GM12865 (cell line): ENCODE results near the gene S100Z.

ENCODE experiments used
- DNase-seq: peaks from one replicate; pipeline ENCODE4 v3.0.0; 2010; ENCODE audit warnings: low read depth
- H3K4me3 ChIP-seq: 2 replicates; pipeline ENCODE4 v1.5.1; 2011; ENCODE audit warnings: mild to moderate bottlenecking, low read depth, low read length, control low read depth
- TF ChIP-seq, protein P1 (sequence below): IDR thresholded peaks from 2 replicates; pipeline ENCODE4 v1.5.1; 2011; ENCODE audit warnings: low read length, control low read depth, low read depth, inconsistent platforms; ENCODE audit not compliant: insufficient read depth; ENCODE audit errors: missing control alignments

S100Z gene

DNA sequence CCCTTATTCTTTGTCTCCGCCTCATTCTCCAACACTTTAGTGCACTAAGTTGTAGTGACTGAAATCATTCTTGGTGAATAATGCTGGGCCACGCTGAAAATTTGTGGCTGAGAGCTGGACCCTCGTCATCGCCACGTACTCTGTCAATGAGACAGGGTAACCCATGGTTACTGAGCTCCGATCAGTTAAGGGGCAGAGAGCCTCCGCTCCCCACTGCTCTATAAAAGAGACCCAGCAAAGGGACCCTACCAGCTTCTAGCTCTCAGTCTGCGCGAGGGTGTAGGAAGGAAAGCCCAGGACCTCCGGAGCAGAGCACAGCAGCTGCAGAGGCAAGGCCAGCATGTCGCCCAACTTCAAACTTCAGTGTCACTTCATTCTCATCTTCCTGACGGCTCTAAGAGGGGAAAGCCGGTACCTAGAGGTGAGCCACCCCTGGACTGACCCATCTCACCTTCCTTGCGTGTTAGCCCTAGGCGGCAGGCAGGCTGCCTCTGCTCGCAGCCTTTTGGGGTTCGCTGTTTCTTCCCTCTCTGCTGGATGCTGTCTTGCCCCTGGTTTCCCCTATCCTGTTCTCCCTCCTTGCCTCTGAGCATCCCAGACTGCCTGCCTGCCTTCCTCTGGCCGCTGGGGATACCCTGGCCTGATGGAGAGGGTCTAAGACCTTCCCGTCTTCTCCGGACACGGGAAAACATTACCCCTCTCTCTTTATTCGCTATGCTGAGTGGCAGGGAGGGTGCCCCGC lies 103.2 kb downstream of the S100Z start, which contains the start of gene CRHBP:
Gene CRHBP, plus strand, starts transcription at position 251 of the 742 bp plus-strand sequence. Its CDS starts 90 bp downstream, at position 341.
- no peak for DNase-seq
- H3K4me3 ChIP-seq = no peak within 1 kb of the TSS
- TF ChIP-seq, protein P1, sequence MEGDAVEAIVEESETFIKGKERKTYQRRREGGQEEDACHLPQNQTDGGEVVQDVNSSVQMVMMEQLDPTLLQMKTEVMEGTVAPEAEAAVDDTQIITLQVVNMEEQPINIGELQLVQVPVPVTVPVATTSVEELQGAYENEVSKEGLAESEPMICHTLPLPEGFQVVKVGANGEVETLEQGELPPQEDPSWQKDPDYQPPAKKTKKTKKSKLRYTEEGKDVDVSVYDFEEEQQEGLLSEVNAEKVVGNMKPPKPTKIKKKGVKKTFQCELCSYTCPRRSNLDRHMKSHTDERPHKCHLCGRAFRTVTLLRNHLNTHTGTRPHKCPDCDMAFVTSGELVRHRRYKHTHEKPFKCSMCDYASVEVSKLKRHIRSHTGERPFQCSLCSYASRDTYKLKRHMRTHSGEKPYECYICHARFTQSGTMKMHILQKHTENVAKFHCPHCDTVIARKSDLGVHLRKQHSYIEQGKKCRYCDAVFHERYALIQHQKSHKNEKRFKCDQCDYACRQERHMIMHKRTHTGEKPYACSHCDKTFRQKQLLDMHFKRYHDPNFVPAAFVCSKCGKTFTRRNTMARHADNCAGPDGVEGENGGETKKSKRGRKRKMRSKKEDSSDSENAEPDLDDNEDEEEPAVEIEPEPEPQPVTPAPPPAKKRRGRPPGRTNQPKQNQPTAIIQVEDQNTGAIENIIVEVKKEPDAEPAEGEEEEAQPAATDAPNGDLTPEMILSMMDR = no peak

DNA sequence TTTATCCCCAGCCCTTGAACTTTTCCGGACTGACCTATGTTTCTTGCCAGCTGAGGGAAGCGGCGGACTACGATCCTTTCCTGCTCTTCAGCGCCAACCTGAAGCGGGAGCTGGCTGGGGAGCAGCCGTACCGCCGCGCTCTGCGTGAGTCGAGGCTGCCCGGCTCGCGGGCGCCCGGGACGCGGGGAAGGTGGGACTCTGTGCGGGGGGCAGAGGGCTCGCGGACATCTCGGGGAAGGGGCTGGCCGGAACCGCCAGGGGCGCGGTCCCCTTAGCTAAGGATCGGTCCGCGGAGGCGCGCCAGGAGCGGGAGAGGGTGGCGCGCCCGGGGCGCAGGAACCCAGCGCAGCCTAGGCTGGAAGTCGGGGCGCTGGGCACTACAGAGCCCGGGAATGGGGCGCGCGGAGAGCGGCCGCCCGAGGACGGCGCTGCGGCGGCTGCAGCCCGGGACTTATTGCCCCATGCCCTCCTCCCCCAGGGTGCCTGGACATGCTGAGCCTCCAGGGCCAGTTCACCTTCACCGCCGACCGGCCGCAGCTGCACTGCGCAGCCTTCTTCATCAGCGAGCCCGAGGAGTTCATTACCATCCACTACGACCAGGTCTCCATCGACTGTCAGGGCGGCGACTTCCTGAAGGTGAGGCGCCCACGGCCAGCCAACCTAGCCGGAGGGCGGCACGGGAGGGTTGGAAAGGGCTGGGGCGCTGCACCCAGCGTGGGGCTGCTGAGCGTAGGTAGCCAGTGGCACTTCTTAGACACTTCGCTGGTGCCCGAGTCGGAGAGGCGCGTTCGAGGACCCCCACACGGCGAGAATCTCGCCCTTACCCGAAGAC lies 104.0 kb downstream of the S100Z start:
- no peak for DNase-seq
- TF ChIP-seq, protein P1 = no peak
- no peak overlapping the region for H3K4me3 ChIP-seq

DNA sequence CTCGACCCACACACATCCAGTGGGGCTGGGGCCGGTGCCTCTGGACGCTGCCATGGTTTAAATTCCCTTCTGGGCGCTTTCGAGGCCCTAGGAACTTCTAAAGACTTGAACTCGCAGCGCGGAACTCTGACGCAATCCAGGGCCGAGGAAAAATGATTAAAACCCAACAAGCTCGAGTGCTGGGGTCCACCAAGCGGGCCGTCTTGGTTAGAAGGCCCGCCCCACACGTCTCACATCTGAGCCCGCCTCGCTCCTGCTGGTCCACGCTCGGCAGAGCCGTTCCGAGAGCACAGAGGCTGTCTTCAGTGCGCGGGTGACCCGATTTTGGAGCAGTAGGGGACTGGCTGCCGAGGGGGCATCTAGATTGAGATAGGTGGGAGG lies 104.6 kb downstream of the S100Z start:
- no peak for DNase-seq
- TF ChIP-seq, protein P1 = no peak
- no peak overlapping the region for H3K4me3 ChIP-seq

DNA sequence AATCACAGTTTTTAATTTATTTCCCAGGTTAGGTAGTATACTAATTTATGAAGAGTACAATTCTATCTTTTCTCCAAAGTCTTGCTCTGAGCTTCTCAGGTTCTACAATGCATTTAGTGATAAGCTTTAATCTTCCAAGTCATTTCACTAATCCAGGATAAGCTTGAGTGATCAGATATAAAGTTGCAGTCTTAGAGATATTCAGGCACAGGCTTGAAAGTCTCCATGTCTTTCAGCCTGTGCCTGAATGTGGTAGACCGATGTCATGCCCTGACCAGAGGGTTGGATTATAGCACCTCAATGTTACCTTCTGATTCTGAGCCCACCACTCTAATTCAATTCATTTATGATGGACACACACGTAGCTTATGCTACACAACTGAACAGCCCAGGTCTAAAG lies 106.2 kb downstream of the S100Z start:
- TF ChIP-seq, protein P1 = no peak
- no peak overlapping the region for H3K4me3 ChIP-seq
- DNase-seq = no peak

DNA sequence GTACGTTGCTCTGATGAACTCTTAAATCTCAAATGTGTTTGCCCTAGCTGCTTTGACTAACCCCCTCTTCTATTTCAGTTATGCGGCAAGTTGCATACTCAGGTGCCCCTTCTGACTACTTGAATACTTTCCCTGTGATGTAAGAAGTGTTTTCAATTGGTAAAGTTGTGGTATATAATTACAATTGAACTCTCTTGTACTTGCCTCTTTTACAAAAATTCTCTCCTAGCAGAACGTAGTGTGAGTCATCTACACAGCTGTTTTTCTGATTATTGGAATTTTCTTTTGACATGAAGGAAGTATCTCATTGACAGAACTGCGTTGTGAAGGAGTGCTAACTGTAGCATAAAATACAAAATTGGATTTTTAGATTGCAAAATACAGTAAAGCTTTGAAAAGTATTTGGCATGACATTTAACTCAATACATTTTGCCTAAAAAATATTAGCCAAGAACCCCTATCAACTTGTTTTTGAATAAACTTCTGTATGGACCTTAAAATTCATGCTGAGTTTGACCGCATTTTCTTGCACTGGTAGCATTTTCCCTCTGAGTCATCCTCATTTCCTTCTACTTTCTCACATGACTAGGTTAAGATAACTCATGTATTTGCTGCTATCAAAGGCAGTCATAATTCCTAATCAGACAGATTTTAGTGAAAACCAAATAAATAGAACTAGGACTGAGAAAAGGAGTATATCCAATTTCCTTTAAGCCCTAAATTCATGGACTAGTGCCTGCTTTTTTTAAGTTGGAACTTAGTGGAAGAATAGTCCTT lies 109.4 kb downstream of the S100Z start:
- TF ChIP-seq, protein P1 = no peak
- H3K4me3 ChIP-seq = no peak overlapping the region
- DNase-seq = peak; percentile 8

DNA sequence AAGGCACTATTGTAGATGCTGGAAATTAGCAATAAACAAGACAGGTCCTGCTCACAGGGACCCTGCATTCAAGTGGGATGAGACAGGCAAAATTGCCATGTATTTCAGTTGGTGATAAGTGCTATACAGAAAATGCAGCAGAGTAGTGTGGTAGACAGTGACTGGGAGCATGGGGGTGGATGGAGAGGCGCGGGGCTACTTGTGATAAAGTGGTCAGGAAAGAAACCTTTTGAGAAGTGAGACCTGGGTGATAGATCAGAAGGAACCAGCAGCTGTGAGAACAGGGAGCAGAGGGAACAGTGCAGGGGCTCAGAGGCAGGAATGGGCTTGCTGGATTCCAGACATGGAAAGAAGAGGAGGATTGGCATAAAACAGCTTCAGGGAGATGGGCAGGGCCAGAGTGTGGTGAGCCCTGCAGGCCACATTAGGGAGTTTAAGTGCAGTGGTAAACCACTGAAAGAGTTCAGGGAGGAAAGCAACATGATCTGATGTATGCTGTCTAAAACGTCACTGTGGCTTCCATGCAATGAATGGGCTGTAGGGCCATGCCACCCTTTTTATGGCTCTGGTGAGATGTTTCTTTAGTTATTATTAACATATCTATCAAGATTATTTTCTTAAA lies 110.3 kb downstream of the S100Z start:
- peak; percentile 50 for DNase-seq
- no peak overlapping the region for H3K4me3 ChIP-seq
- TF ChIP-seq, protein P1 = no peak
